ENCODE results near the gene KRI1. TPM values are rescaled to one million over a fixed set of nuclear protein-coding genes. Genes with fewer than 3 reads are reported as not detected.

The KRI1 gene
- total and polyA plus RNA-seq, 4 donors, result 4.6 to 14.1 (median 7.0) TPM

DNA sequence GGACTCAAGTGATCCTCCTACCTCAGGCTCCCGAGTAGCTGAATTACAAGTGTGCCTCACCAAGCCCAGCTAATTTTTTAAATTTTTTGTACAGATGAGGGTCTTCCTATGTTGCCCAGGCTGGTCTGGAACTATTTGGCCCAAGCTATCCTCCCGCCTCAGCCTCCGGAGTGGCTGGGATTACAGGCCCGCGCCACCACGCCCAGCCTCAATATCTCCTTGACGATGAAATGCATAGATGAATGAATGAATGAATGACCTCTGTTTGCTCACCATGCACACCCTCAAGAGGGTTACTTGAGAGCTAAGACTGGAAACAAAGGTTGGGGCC lies 36.2 kb upstream of the KRI1 start:
- Histone ChIP-seq H3K27ac (ENCODE audit: low read depth in 1 of 2, low read length in 2 of 2) (no peak overlapping the region), H3K27me3 (ENCODE audit: control insufficient read depth in 4 of 4, insufficient read depth in 4 of 4, low read length in 3 of 4) (no peaks in the 10 kb centered on the region), H3K9me3 (ENCODE audit: control insufficient read depth in 4 of 4, low read length in 3 of 4) (no peaks in the 10 kb centered on the region), H3K4me1 (ENCODE audit: control insufficient read depth in 4 of 4, insufficient read depth in 4 of 4, low read length in 3 of 4) (peaks cover 0 to 8% (median 1%) of the 10 kb centered on the region in 4 donors), H3K9ac (ENCODE audit: low read depth in 1 of 2, low read length in 2 of 2) (no peak overlapping the region), H3K36me3 (ENCODE audit: control insufficient read depth in 4 of 4, insufficient read depth in 3 of 4, low read depth in 1 of 4, low read length in 3 of 4) (no peaks in the 10 kb centered on the region), H3K4me3 (ENCODE audit: low read depth in 1 of 3, low read length in 3 of 3) (peak overlapping the region in 1 of 3 donors; percentile 84)
- TF ChIP-seq EGR1 (IDR thresholded peaks at IDR 0.05; ENCODE audit: low read depth in 2 of 2) (no peak), HNF4G (IDR thresholded peaks at IDR 0.05) (no peak), HNF4A (conservative IDR thresholded peaks at IDR 0.05) (no peak), SP1 (IDR thresholded peaks at IDR 0.05) (no peak), GABPA (IDR thresholded peaks at IDR 0.05 in 1 of 2, conservative IDR thresholded peaks at IDR 0.05 in 1 of 2) (no peak)
- TF ChIP-seq, protein P1, sequence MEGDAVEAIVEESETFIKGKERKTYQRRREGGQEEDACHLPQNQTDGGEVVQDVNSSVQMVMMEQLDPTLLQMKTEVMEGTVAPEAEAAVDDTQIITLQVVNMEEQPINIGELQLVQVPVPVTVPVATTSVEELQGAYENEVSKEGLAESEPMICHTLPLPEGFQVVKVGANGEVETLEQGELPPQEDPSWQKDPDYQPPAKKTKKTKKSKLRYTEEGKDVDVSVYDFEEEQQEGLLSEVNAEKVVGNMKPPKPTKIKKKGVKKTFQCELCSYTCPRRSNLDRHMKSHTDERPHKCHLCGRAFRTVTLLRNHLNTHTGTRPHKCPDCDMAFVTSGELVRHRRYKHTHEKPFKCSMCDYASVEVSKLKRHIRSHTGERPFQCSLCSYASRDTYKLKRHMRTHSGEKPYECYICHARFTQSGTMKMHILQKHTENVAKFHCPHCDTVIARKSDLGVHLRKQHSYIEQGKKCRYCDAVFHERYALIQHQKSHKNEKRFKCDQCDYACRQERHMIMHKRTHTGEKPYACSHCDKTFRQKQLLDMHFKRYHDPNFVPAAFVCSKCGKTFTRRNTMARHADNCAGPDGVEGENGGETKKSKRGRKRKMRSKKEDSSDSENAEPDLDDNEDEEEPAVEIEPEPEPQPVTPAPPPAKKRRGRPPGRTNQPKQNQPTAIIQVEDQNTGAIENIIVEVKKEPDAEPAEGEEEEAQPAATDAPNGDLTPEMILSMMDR (IDR thresholded peaks at IDR 0.05; ENCODE audit: low read depth, low read length, missing input control), result no peak
- TF ChIP-seq, protein P2, sequence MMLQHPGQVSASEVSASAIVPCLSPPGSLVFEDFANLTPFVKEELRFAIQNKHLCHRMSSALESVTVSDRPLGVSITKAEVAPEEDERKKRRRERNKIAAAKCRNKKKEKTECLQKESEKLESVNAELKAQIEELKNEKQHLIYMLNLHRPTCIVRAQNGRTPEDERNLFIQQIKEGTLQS (IDR thresholded peaks at IDR 0.05), result no peak
- TF ChIP-seq, protein P3, sequence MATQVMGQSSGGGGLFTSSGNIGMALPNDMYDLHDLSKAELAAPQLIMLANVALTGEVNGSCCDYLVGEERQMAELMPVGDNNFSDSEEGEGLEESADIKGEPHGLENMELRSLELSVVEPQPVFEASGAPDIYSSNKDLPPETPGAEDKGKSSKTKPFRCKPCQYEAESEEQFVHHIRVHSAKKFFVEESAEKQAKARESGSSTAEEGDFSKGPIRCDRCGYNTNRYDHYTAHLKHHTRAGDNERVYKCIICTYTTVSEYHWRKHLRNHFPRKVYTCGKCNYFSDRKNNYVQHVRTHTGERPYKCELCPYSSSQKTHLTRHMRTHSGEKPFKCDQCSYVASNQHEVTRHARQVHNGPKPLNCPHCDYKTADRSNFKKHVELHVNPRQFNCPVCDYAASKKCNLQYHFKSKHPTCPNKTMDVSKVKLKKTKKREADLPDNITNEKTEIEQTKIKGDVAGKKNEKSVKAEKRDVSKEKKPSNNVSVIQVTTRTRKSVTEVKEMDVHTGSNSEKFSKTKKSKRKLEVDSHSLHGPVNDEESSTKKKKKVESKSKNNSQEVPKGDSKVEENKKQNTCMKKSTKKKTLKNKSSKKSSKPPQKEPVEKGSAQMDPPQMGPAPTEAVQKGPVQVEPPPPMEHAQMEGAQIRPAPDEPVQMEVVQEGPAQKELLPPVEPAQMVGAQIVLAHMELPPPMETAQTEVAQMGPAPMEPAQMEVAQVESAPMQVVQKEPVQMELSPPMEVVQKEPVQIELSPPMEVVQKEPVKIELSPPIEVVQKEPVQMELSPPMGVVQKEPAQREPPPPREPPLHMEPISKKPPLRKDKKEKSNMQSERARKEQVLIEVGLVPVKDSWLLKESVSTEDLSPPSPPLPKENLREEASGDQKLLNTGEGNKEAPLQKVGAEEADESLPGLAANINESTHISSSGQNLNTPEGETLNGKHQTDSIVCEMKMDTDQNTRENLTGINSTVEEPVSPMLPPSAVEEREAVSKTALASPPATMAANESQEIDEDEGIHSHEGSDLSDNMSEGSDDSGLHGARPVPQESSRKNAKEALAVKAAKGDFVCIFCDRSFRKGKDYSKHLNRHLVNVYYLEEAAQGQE (IDR thresholded peaks at IDR 0.05), result no peak
- DNase-seq (ENCODE audit: low spot score), result no peak
- 28% methylated on average over 7 of the region's 7 CpGs for WGBS

DNA sequence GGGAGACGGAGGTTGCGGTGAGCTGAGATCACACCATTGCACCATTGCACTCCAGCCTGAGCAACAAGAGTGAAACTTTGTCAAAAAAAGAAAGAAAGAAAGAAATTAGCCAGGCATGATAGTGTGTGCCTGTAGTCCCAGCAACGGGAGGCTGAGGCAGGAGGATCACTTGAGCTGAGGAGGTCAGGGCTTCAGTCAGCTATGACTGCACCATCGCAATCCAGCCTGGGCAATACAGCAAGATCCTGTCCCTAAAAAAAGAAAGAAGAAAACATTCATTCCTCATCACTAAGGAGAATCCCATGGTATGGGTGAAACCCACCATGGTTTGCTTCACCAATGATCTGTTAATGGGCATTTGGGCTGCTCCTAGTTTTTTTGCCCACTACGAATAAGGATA lies 34.3 kb upstream of the KRI1 start:
- DNase-seq (ENCODE audit: low spot score), result no peak
- Histone ChIP-seq H3K4me1 (ENCODE audit: control insufficient read depth in 4 of 4, insufficient read depth in 4 of 4, low read length in 3 of 4) (peaks cover 0 to 8% (median 1%) of the 10 kb centered on the region in 4 donors), H3K4me3 (ENCODE audit: low read depth in 1 of 3, low read length in 3 of 3) (no peak overlapping the region), H3K36me3 (ENCODE audit: control insufficient read depth in 4 of 4, insufficient read depth in 3 of 4, low read depth in 1 of 4, low read length in 3 of 4) (no peaks in the 10 kb centered on the region), H3K27ac (ENCODE audit: low read depth in 1 of 2, low read length in 2 of 2) (no peak overlapping the region), H3K9me3 (ENCODE audit: control insufficient read depth in 4 of 4, low read length in 3 of 4) (no peaks in the 10 kb centered on the region), H3K27me3 (ENCODE audit: control insufficient read depth in 4 of 4, insufficient read depth in 4 of 4, low read length in 3 of 4) (no peaks in the 10 kb centered on the region), H3K9ac (ENCODE audit: low read depth in 1 of 2, low read length in 2 of 2) (no peak overlapping the region)
- no peak for TF ChIP-seq RXRA (IDR thresholded peaks at IDR 0.05)
- TF ChIP-seq, protein P3 (IDR thresholded peaks at IDR 0.05), result no peak
- no peak for TF ChIP-seq HNF4A (conservative IDR thresholded peaks at IDR 0.05)
- no peak for TF ChIP-seq YY1 (IDR thresholded peaks at IDR 0.05)
- no peak for TF ChIP-seq TAF1 (conservative IDR thresholded peaks at IDR 0.05)
- TF ChIP-seq, protein P2 (IDR thresholded peaks at IDR 0.05), result no peak
- TF ChIP-seq SP1 (IDR thresholded peaks at IDR 0.05), result no peak
- no peak for TF ChIP-seq GABPA (IDR thresholded peaks at IDR 0.05 in 1 of 2, conservative IDR thresholded peaks at IDR 0.05 in 1 of 2)
- no peak for TF ChIP-seq JUND (IDR thresholded peaks at IDR 0.05)
- TF ChIP-seq, protein P4, sequence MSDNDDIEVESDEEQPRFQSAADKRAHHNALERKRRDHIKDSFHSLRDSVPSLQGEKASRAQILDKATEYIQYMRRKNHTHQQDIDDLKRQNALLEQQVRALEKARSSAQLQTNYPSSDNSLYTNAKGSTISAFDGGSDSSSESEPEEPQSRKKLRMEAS (IDR thresholded peaks at IDR 0.05), result no peak
- no peak for TF ChIP-seq RAD21 (IDR thresholded peaks at IDR 0.05)
- no peak for TF ChIP-seq FOXA2 (IDR thresholded peaks at IDR 0.05)
- no peak for TF ChIP-seq NR2F2 (IDR thresholded peaks at IDR 0.05)
- TF ChIP-seq EGR1 (IDR thresholded peaks at IDR 0.05; ENCODE audit: low read depth in 2 of 2), result no peak
- TF ChIP-seq FOXA1 (IDR thresholded peaks at IDR 0.05), result no peak
- WGBS, result 94% methylated on average over 5 of the region's 5 CpGs
